ENCODE data around the gene TAL2. TPM values are rescaled to one million over a fixed set of nuclear protein-coding genes. Genes with fewer than 3 reads are reported as not detected.
"Not testable (repeated sequence)": the region's sequence is repeated elsewhere in the genome, so short reads cannot be mapped to it uniquely, and the experiment has no call there.

The TAL2 gene
- total and polyA plus RNA-seq, 3 donors from 2014 or later: 0.78 TPM; not detected in 2

DNA sequence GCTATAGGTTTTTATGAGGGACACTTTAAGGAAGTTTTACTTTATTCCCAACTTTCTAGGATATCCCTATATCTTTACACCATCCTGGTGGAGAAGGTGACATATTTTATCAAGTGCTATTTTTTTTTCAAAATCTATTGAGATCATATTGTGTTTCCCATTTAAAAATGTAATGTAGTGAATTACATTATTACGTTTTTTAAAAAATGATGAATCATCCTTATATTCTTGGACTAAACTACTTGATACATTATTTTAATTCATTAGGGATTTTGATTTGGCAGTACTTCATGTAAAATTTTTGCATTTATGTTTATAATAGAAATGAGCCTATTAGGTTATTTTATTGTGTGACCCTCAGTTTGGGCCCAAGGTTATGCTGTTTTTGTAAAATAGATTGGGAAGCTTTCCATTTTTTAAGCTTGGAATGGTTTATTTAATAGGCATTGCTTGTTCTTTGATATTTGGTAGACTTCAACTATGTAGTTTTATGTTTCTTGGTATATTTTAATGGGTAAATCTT is 36.2 kb downstream of the TAL2 start:
- Histone ChIP-seq H3K27ac (peak overlapping the region in 1 of 2 donors; percentile 3), H3K4me3 (no peak overlapping the region), H3K36me3 (ENCODE audit: low read depth, missing control alignments) (no peaks in the 10 kb centered on the region), H3K4me1 (peaks cover 5% of the 10 kb centered on the region), H3K9me3 (no peaks in the 10 kb centered on the region), H3K27me3 (no peaks in the 10 kb centered on the region)
- intact Hi-C loops (cut with DNase I; ENCODE audit: low total_unique reads): no loop called here
- no peak for DNase-seq
- TF ChIP-seq, protein P1, sequence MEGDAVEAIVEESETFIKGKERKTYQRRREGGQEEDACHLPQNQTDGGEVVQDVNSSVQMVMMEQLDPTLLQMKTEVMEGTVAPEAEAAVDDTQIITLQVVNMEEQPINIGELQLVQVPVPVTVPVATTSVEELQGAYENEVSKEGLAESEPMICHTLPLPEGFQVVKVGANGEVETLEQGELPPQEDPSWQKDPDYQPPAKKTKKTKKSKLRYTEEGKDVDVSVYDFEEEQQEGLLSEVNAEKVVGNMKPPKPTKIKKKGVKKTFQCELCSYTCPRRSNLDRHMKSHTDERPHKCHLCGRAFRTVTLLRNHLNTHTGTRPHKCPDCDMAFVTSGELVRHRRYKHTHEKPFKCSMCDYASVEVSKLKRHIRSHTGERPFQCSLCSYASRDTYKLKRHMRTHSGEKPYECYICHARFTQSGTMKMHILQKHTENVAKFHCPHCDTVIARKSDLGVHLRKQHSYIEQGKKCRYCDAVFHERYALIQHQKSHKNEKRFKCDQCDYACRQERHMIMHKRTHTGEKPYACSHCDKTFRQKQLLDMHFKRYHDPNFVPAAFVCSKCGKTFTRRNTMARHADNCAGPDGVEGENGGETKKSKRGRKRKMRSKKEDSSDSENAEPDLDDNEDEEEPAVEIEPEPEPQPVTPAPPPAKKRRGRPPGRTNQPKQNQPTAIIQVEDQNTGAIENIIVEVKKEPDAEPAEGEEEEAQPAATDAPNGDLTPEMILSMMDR (IDR thresholded peaks at IDR 0.05): no peak
- TF ChIP-seq POLR2A (IDR thresholded peaks at IDR 0.05): no peak
- WGBS, 2 donors: 51 to 56% methylated on average over 1 of the region's 1 CpG

DNA sequence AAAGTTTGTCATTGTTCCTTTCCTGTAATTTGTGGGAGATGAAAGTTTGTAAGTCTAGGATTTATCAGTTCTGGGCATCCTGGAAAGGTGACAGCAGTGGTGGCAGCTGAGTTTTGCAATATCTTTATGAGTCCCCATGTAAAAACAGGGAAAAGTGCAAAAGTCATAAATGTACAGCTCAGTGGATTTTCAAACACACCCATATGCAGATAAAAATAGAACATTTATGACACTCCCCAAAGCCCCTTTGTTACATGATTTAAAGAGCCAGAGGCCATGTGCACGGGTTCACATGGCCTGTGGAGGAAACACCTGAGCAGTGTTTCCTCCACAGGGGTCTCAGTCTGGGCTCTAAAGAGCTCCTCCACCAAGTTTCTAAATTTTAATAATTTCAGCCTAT is 38.4 kb downstream of the TAL2 start:
- TF ChIP-seq, protein P1 (IDR thresholded peaks at IDR 0.05): no peak
- no peak for TF ChIP-seq POLR2A (IDR thresholded peaks at IDR 0.05)
- H3K27ac ChIP-seq: no peak overlapping the region
- no peaks in the 10 kb centered on the region for H3K27me3 ChIP-seq
- no peak overlapping the region for H3K4me3 ChIP-seq
- no peaks in the 10 kb centered on the region for H3K4me1 ChIP-seq
- H3K9me3 ChIP-seq: no peaks in the 10 kb centered on the region
- no peak for DNase-seq
- intact Hi-C loops (cut with DNase I; ENCODE audit: low total_unique reads): no loop called here
- 52 to 71% methylated on average over 1 of the region's 1 CpG for WGBS, 2 donors
- H3K36me3 ChIP-seq (ENCODE audit: low read depth, missing control alignments): no peaks in the 10 kb centered on the region

DNA sequence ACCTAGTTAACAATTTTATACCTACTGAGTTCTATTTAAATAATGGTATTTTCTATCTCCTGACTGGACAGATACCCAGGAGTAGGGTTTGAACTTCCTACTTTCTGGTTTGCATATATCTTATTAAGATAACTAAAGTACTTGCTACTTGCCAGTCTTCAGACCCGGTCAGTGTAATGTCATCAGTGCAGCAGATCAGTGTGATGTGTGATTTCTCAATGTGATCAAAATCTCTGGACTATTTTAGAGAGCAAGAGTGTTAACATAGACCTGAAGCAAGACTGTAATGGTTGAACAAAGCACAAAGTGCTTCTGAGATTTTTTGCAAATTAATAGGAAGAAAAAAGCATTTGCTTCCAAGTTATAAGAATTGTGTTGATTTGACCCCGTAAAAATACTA is 38.9 kb downstream of the TAL2 start:
- 77 to 85% methylated on average over 2 of the region's 2 CpGs for WGBS, 2 donors
- intact Hi-C loops (cut with DNase I; ENCODE audit: low total_unique reads): no loop called here
- no peak overlapping the region for H3K4me3 ChIP-seq
- H3K27ac ChIP-seq: no peak overlapping the region
- no peak for TF ChIP-seq POLR2A (IDR thresholded peaks at IDR 0.05)
- DNase-seq: no peak
- H3K27me3 ChIP-seq: no peaks in the 10 kb centered on the region
- no peaks in the 10 kb centered on the region for H3K4me1 ChIP-seq
- no peaks in the 10 kb centered on the region for H3K9me3 ChIP-seq
- no peaks in the 10 kb centered on the region for H3K36me3 ChIP-seq (ENCODE audit: low read depth, missing control alignments)

DNA sequence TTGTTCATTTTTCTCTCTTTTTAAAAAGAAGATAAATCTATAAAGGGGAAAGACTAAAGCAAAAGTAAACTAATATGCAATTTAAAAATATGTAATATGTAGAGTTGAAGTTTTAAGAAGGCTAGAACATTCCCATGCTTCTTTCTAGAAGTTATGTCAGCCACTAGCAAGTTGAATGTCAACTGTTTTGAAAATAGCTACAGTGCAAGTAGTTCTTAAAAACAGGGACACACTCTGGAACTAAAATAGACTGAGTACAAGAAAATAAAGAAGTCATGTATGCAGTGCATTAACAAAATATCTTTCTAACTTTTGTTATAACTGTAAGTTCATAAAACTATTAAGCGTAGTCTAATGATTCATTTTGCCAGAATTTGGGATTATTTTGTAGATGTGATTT is 40.0 kb downstream of the TAL2 start:
- TF ChIP-seq, protein P1 (IDR thresholded peaks at IDR 0.05): no peak
- H3K9me3 ChIP-seq: no peaks in the 10 kb centered on the region
- no peak overlapping the region for H3K27ac ChIP-seq
- WGBS, 2 donors: 91 to 95% methylated on average over 1 of the region's 1 CpG
- H3K27me3 ChIP-seq: no peaks in the 10 kb centered on the region
- no peaks in the 10 kb centered on the region for H3K4me1 ChIP-seq
- no peak for DNase-seq
- no peak overlapping the region for H3K4me3 ChIP-seq
- no peaks in the 10 kb centered on the region for H3K36me3 ChIP-seq (ENCODE audit: low read depth, missing control alignments)
- intact Hi-C loops (cut with DNase I; ENCODE audit: low total_unique reads): no loop called here

DNA sequence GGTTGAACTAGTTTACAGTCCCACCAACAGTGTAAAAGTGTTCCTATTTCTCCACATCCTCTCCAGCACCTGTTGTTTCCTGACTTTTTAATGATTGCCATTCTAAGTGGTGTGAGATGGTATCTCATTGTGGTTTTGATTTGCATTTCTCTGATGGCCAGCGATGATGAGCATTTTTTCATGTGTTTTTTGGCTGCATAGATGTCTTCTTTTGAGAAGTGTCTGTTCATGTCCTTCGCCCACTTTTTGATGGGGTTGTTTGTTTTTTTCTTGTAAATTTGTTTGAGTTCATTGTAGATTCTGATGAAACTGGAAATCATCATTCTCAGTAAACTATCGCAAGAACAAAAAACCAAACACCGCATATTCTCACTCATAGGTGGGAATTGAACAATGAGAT is 41.4 kb downstream of the TAL2 start:
- H3K27ac ChIP-seq; intact Hi-C loops (cut with DNase I; ENCODE audit: low total_unique reads); H3K4me1 ChIP-seq; H3K4me3 ChIP-seq; H3K9me3 ChIP-seq; H3K27me3 ChIP-seq; H3K36me3 ChIP-seq (ENCODE audit: low read depth, missing control alignments); DNase-seq: not testable (repeated sequence)
- WGBS, 2 donors: 95 to 98% methylated on average over 4 of the region's 4 CpGs

DNA sequence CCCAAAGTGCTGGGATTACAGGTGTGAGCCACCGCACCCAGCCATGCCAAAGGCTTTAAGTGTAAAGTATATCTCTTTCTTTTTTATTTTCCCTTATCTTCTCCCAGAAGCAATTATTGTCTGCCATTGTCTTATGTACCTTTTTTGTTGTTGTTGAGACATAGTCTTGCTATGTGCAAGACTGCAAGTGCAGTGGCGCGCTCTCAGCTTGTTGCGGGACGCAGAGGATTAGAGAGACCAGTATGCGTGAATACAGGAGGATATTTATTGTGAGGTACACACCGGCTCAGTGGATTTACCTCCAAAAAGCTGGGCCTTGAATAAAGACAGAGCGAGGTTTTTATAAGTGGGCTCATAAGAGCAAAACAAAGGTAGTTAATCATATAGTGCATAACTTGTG is 43.9 kb downstream of the TAL2 start:
- 91 to 96% methylated on average over 8 of the region's 8 CpGs for WGBS, 2 donors
- Histone ChIP-seq H3K9me3 (no peaks in the 10 kb centered on the region), H3K4me1 (no peaks in the 10 kb centered on the region), H3K27ac (no peak overlapping the region), H3K36me3 (ENCODE audit: low read depth, missing control alignments) (no peaks in the 10 kb centered on the region), H3K27me3 (no peaks in the 10 kb centered on the region), H3K4me3 (no peak overlapping the region)
- intact Hi-C loops (cut with DNase I; ENCODE audit: low total_unique reads): no loop called here
- no peak for DNase-seq
- TF ChIP-seq POLR2A (IDR thresholded peaks at IDR 0.05): no peak
- TF ChIP-seq, protein P1 (IDR thresholded peaks at IDR 0.05): no peak

All from testis (tissue), 3 donors.